ENCODE measurements around the gene DPP7. TPM values are rescaled to one million over a fixed set of nuclear protein-coding genes. Genes with fewer than 3 reads are reported as not detected.

DPP7 gene
- total RNA-seq, 1 experiment from 2014 or later = 230 TPM

- peaks cover 8% of the 10 kb centered on the region for H3K27me3 Mint-ChIP-seq (ENCODE audit: insufficient read depth, unreplicated experiment)
- no peak overlapping the region for H3K27ac Mint-ChIP-seq (ENCODE audit: unreplicated experiment)
- Histone ChIP-seq H3K36me3 (ENCODE audit: control insufficient read depth, insufficient read depth, low read length) (no peaks in the 10 kb centered on the region), H3K27me3 (replicated peaks; ENCODE audit: control insufficient read depth, insufficient read depth, low read length) (no peaks in the 10 kb centered on the region), H3K4me1 (no peaks in the 10 kb centered on the region), H3K4me3 (ENCODE audit: low read depth, low read length) (no peak overlapping the region), H3K9me3 (no peaks in the 10 kb centered on the region)
- ChIA-PET CTCF (interaction anchor here (0.7 to 1.7 kb wide), 4 partner anchors 22 to 87 kb away, joined by 3 to 9 read pairs (median 6); partner anchors contain the start of gene ANAPC2), POLR2A (interaction anchor here (1.3 kb wide), 1 partner anchor 21 kb away, joined by 4 read pairs; no protein-coding TSS in a partner anchor)
- no peak for DNase-seq
- H3K4me3 Mint-ChIP-seq (ENCODE audit: unreplicated experiment) = no peak overlapping the region
- no TSS peak for BruUV-seq (replicated peaks)
- H3K4me1 Mint-ChIP-seq (ENCODE audit: low read depth, unreplicated experiment) = no peaks in the 10 kb centered on the region
- peaks cover 13% of the 10 kb centered on the region for H3K36me3 Mint-ChIP-seq (ENCODE audit: insufficient read depth, unreplicated experiment)
- TF ChIP-seq, protein P1, sequence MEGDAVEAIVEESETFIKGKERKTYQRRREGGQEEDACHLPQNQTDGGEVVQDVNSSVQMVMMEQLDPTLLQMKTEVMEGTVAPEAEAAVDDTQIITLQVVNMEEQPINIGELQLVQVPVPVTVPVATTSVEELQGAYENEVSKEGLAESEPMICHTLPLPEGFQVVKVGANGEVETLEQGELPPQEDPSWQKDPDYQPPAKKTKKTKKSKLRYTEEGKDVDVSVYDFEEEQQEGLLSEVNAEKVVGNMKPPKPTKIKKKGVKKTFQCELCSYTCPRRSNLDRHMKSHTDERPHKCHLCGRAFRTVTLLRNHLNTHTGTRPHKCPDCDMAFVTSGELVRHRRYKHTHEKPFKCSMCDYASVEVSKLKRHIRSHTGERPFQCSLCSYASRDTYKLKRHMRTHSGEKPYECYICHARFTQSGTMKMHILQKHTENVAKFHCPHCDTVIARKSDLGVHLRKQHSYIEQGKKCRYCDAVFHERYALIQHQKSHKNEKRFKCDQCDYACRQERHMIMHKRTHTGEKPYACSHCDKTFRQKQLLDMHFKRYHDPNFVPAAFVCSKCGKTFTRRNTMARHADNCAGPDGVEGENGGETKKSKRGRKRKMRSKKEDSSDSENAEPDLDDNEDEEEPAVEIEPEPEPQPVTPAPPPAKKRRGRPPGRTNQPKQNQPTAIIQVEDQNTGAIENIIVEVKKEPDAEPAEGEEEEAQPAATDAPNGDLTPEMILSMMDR (IDR thresholded peaks at IDR 0.05; ENCODE audit: insufficient read depth in 1 of 2, low read depth in 1 of 2, low read length in 1 of 2, severe bottlenecking in 1 of 2, unreplicated experiment in 1 of 2) = no peak
- intact Hi-C loops (cut with micrococcal nuclease; ENCODE audit: unreplicated experiment) = loop anchor here (1.0 kb wide), 1 partner anchor 38 kb away; the partner anchor contains the start of genes ANAPC2 and SSNA1
- H3K9me3 Mint-ChIP-seq (ENCODE audit: unreplicated experiment) = no peaks in the 10 kb centered on the region
Measured at GRCh38 chr9:137149942-137150616, 35.5 kb upstream of the DPP7 start.

- Mint-ChIP-seq H3K9me3 (ENCODE audit: unreplicated experiment) (no peaks in the 10 kb centered on the region), H3K36me3 (ENCODE audit: insufficient read depth, unreplicated experiment) (peaks cover 13% of the 10 kb centered on the region), H3K4me3 (ENCODE audit: unreplicated experiment) (no peak overlapping the region), H3K27me3 (ENCODE audit: insufficient read depth, unreplicated experiment) (peaks cover 8% of the 10 kb centered on the region), H3K4me1 (ENCODE audit: low read depth, unreplicated experiment) (no peaks in the 10 kb centered on the region), H3K27ac (ENCODE audit: unreplicated experiment) (no peak overlapping the region)
- TF ChIP-seq, protein P1 (IDR thresholded peaks at IDR 0.05; ENCODE audit: insufficient read depth in 1 of 2, low read depth in 1 of 2, low read length in 1 of 2, severe bottlenecking in 1 of 2, unreplicated experiment in 1 of 2) = no peak
- no peaks in the 10 kb centered on the region for H3K36me3 ChIP-seq (ENCODE audit: control insufficient read depth, insufficient read depth, low read length)
- no peaks in the 10 kb centered on the region for H3K9me3 ChIP-seq
- no TSS peak for BruUV-seq (replicated peaks)
- ChIA-PET CTCF (interaction anchor here (0.6 kb wide), 1 partner anchor 20 kb away, joined by 3 read pairs; no protein-coding TSS in a partner anchor), POLR2A (no interaction called here)
- no peak overlapping the region for H3K4me3 ChIP-seq (ENCODE audit: low read depth, low read length)
- intact Hi-C loops (cut with micrococcal nuclease; ENCODE audit: unreplicated experiment) = no loop called here
- no peaks in the 10 kb centered on the region for H3K4me1 ChIP-seq
- no peaks in the 10 kb centered on the region for H3K27me3 ChIP-seq (replicated peaks; ENCODE audit: control insufficient read depth, insufficient read depth, low read length)
- no peak for DNase-seq
Measured at GRCh38 chr9:137149363-137149762, 34.8 kb upstream of the DPP7 start.

- Mint-ChIP-seq H3K27ac (ENCODE audit: unreplicated experiment) (no peak overlapping the region), H3K4me3 (ENCODE audit: unreplicated experiment) (no peak overlapping the region), H3K9me3 (ENCODE audit: unreplicated experiment) (no peaks in the 10 kb centered on the region), H3K27me3 (ENCODE audit: insufficient read depth, unreplicated experiment) (peaks cover 8% of the 10 kb centered on the region), H3K4me1 (ENCODE audit: low read depth, unreplicated experiment) (no peaks in the 10 kb centered on the region), H3K36me3 (ENCODE audit: insufficient read depth, unreplicated experiment) (peaks cover 13% of the 10 kb centered on the region)
- TF ChIP-seq, protein P1 (IDR thresholded peaks at IDR 0.05; ENCODE audit: insufficient read depth in 1 of 2, low read depth in 1 of 2, low read length in 1 of 2, severe bottlenecking in 1 of 2, unreplicated experiment in 1 of 2) = no peak
- H3K36me3 ChIP-seq (ENCODE audit: control insufficient read depth, insufficient read depth, low read length) = no peaks in the 10 kb centered on the region
- intact Hi-C loops (cut with micrococcal nuclease; ENCODE audit: unreplicated experiment) = no loop called here
- no peak overlapping the region for H3K4me3 ChIP-seq (ENCODE audit: low read depth, low read length)
- H3K27me3 ChIP-seq (replicated peaks; ENCODE audit: control insufficient read depth, insufficient read depth, low read length) = no peaks in the 10 kb centered on the region
- no TSS peak for BruUV-seq (replicated peaks)
- no peaks in the 10 kb centered on the region for H3K4me1 ChIP-seq
- ChIA-PET POLR2A (no interaction called here), CTCF (no interaction called here)
- no peak for DNase-seq
- no peaks in the 10 kb centered on the region for H3K9me3 ChIP-seq
Measured at GRCh38 chr9:137148661-137149060, 34.1 kb upstream of the DPP7 start.

All from Caco-2 (cell line).